ENCODE measurements around the gene PCDHGA8. TPM values are rescaled to one million over a fixed set of nuclear protein-coding genes. Genes with fewer than 3 reads are reported as not detected.

Gene PCDHGA8
- total RNA-seq, 1 donor from 2014 or later = 1.0 TPM

DNA sequence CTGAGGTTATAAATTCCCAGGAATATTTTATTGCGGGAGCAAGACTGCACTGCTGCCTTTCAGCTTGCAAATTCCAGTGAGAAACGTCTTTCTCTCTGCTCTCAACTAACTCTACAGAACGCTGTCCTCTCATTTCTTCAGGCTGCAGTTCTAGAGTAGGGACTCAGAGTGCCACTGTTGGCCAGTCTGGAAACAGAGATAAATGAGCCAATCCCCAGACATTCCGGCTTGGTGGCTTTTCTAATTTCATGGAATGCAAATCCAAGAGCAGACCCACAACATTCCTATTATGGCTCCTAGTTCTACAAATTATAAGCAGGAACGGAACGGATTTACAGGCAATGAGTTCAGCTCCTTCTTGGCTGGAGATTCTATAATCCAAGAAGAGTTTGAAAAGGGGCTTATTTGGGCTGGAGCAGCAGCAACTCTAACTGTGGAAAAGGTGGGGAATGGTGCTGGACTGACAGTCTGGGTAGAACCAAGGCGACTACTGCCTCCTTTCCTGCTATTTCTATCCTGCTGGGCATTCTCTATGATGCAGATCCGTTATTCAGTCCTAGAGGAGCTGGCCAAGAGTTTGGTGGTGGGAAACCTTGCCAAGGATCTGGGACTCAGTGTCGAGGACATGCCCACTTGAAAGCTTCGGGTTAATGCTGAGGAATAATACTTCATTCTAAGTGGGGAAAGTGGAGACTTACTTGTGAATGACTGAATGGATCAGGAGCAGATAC lies 47.1 kb downstream of the PCDHGA8 start:
- Histone ChIP-seq H3K27me3 (ENCODE audit: control insufficient read depth, insufficient read depth, low read length) (no peaks in the 10 kb centered on the region), H3K4me3 (ENCODE audit: low read depth, low read length) (no peak overlapping the region), H3K36me3 (ENCODE audit: control insufficient read depth, insufficient read depth, low read length) (no peaks in the 10 kb centered on the region)
- TF ChIP-seq, protein P1, sequence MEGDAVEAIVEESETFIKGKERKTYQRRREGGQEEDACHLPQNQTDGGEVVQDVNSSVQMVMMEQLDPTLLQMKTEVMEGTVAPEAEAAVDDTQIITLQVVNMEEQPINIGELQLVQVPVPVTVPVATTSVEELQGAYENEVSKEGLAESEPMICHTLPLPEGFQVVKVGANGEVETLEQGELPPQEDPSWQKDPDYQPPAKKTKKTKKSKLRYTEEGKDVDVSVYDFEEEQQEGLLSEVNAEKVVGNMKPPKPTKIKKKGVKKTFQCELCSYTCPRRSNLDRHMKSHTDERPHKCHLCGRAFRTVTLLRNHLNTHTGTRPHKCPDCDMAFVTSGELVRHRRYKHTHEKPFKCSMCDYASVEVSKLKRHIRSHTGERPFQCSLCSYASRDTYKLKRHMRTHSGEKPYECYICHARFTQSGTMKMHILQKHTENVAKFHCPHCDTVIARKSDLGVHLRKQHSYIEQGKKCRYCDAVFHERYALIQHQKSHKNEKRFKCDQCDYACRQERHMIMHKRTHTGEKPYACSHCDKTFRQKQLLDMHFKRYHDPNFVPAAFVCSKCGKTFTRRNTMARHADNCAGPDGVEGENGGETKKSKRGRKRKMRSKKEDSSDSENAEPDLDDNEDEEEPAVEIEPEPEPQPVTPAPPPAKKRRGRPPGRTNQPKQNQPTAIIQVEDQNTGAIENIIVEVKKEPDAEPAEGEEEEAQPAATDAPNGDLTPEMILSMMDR (IDR thresholded peaks at IDR 0.05; ENCODE audit: insufficient read depth, low read length, poor library complexity, severe bottlenecking) = no peak
- no peak for DNase-seq (ENCODE audit: low read depth)

DNA sequence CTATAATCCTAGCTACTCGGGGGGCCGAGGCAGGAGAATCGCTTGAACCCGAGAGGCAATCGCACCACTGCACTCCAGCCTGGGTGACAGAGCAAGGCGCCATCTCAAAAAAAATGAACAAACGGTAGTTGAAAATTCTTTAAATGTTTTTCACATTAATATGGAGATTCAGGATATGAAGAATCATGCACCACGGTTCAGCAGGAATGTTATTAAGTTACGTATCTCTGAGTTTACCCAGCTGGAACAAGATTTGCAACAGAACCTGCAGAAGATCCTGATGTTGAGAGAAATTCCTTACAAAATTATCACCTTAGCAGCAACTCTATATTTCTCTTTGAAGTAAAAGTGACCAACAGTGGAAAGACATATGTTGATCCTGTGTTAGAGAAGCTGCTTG lies 47.9 kb downstream of the PCDHGA8 start:
- DNase-seq (ENCODE audit: low read depth) = no peak
- TF ChIP-seq, protein P1 (IDR thresholded peaks at IDR 0.05; ENCODE audit: insufficient read depth, low read length, poor library complexity, severe bottlenecking) = no peak
- Histone ChIP-seq H3K4me3 (ENCODE audit: low read depth, low read length) (no peak overlapping the region), H3K27me3 (ENCODE audit: control insufficient read depth, insufficient read depth, low read length) (no peaks in the 10 kb centered on the region), H3K36me3 (ENCODE audit: control insufficient read depth, insufficient read depth, low read length) (no peaks in the 10 kb centered on the region)

DNA sequence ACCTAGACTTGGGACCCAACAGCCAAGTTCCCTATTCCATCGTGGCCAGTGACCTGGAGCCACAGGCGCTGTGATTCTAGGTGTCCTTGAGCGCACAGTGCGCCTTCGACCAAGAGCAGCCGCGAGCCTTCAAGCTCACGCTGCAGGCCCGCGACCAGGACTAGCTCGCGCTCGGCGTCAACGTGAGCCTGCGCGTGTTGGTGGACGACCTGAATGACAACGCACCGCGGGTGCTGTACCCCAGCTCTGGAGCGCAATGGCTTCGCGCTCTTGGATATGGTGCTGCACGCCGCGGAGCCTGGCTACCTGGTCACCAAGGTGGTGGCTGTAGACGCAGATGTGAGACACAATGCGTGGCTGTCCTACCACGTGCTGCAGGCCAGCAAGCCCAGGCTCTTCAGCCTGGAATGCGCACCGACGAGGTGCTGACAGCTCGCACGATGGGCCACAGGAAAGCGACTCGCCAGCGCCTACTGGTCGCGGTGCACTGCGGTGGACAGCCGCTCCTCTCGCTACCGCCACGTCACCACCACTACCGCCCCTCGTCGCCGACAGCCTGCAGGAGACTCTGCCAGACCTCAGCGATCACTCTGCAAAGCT lies 49.2 kb downstream of the PCDHGA8 start:
- H3K36me3 ChIP-seq (ENCODE audit: control insufficient read depth, insufficient read depth, low read length) = no peaks in the 10 kb centered on the region
- no peaks in the 10 kb centered on the region for H3K27me3 ChIP-seq (ENCODE audit: control insufficient read depth, insufficient read depth, low read length)

More for the DNA sequence above, 49.2 kb downstream of the PCDHGA8 start:
- TF ChIP-seq, protein P1 (IDR thresholded peaks at IDR 0.05; ENCODE audit: insufficient read depth, low read length, poor library complexity, severe bottlenecking) = no peak
- H3K4me3 ChIP-seq (ENCODE audit: low read depth, low read length) = no peak overlapping the region
- DNase-seq (ENCODE audit: low read depth) = no peak

Other genes with a start within 250 kb of the PCDHGA8 start
- gene PCDHB6, start 242.6 kb upstream of the PCDHGA8 start, total RNA-seq = 0.67 and 0.68 TPM in 2 replicates
- 0.96 and 1.5 TPM in 2 replicates for gene PCDHB7, start 220.0 kb upstream of the PCDHGA8 start, total RNA-seq
- 0.34 and 0.84 TPM in 2 replicates for gene PCDHB8, start 214.8 kb upstream of the PCDHGA8 start, total RNA-seq
- 0.92 and 1.4 TPM in 2 replicates for gene PCDHB16, start 210.2 kb upstream of the PCDHGA8 start, total RNA-seq
- 0.71 and 0.82 TPM in 2 replicates for gene PCDHB9, start 205.5 kb upstream of the PCDHGA8 start, total RNA-seq
- 1.6 and 3.4 TPM in 2 replicates for gene PCDHB10, start 200.3 kb upstream of the PCDHGA8 start, total RNA-seq
- gene PCDHB11, start 193.0 kb upstream of the PCDHGA8 start, total RNA-seq = 1.8 and 3.1 TPM in 2 replicates
- gene PCDHB12, start 183.9 kb upstream of the PCDHGA8 start, total RNA-seq = 1.2 and 1.6 TPM in 2 replicates
- gene PCDHB13, start 178.7 kb upstream of the PCDHGA8 start, total RNA-seq = 1.9 and 3.1 TPM in 2 replicates
- 1.5 and 2.9 TPM in 2 replicates for gene PCDHB14, start 169.3 kb upstream of the PCDHGA8 start, total RNA-seq
- gene PCDHB15, start 147.2 kb upstream of the PCDHGA8 start, total RNA-seq = 2.3 and 3.0 TPM in 2 replicates
- gene SLC25A2, start 88.6 kb upstream of the PCDHGA8 start, total RNA-seq = not detected in 2 replicates
- 72.6 and 78.0 TPM in 2 replicates for gene TAF7, start 71.8 kb upstream of the PCDHGA8 start, total RNA-seq
- gene PCDHGA1, start 62.1 kb upstream of the PCDHGA8 start, total RNA-seq = 0.67 and 0.68 TPM in 2 replicates
- gene PCDHGA2, start 53.9 kb upstream of the PCDHGA8 start, total RNA-seq = 2.8 and 2.9 TPM in 2 replicates
- gene PCDHGA3, start 48.8 kb upstream of the PCDHGA8 start, total RNA-seq = 2.4 and 2.6 TPM in 2 replicates
- 1.6 and 1.7 TPM in 2 replicates for gene PCDHGB1, start 42.5 kb upstream of the PCDHGA8 start, total RNA-seq
- 3.5 and 3.6 TPM in 2 replicates for gene PCDHGA4, start 37.6 kb upstream of the PCDHGA8 start, total RNA-seq
- gene PCDHGB2, start 32.6 kb upstream of the PCDHGA8 start, total RNA-seq = 1.2 and 1.9 TPM in 2 replicates
- gene PCDHGA5, start 28.5 kb upstream of the PCDHGA8 start, total RNA-seq = 0.58 and 1.5 TPM in 2 replicates
- gene PCDHGB3, start 22.4 kb upstream of the PCDHGA8 start, total RNA-seq = 1.3 and 3.6 TPM in 2 replicates
- gene PCDHGA6, start 18.7 kb upstream of the PCDHGA8 start, total RNA-seq = 1.7 and 3.1 TPM in 2 replicates
- gene PCDHGA7, start 9.9 kb upstream of the PCDHGA8 start, total RNA-seq = 2.2 and 3.1 TPM in 2 replicates
- gene PCDHGB4, start 4.9 kb upstream of the PCDHGA8 start, total RNA-seq = 6.4 and 9.2 TPM in 2 replicates
- gene PCDHGB5, start 5.3 kb downstream of the PCDHGA8 start, total RNA-seq = 18.6 and 19.3 TPM in 2 replicates
- 3.6 and 5.2 TPM in 2 replicates for gene PCDHGA9, start 10.1 kb downstream of the PCDHGA8 start, total RNA-seq
- gene PCDHGB6, start 15.4 kb downstream of the PCDHGA8 start, total RNA-seq = 3.4 and 3.6 TPM in 2 replicates
- gene PCDHGA10, start 20.4 kb downstream of the PCDHGA8 start, total RNA-seq = 5.5 and 6.0 TPM in 2 replicates
- gene PCDHGB7, start 25.0 kb downstream of the PCDHGA8 start, total RNA-seq = 14.0 and 14.1 TPM in 2 replicates
- gene PCDHGA11, start 28.4 kb downstream of the PCDHGA8 start, total RNA-seq = 6.7 and 7.4 TPM in 2 replicates
- gene PCDHGA12, start 37.9 kb downstream of the PCDHGA8 start, total RNA-seq = 2.1 and 3.6 TPM in 2 replicates
- gene PCDHGC3, start 83.3 kb downstream of the PCDHGA8 start, total RNA-seq = 41.9 and 47.3 TPM in 2 replicates
- 0.62 and 1.1 TPM in 2 replicates for gene PCDHGC4, start 92.4 kb downstream of the PCDHGA8 start, total RNA-seq
- 0.54 and 0.89 TPM in 2 replicates for gene PCDHGC5, start 96.4 kb downstream of the PCDHGA8 start, total RNA-seq
- gene DIAPH1, start 226.4 kb downstream of the PCDHGA8 start, total RNA-seq = 99.7 and 103 TPM in 2 replicates
- gene HDAC3, start 244.2 kb downstream of the PCDHGA8 start, total RNA-seq = 39.7 and 54.2 TPM in 2 replicates
- gene RELL2, start 244.4 kb downstream of the PCDHGA8 start, total RNA-seq = 7.8 and 12.6 TPM in 2 replicates

Data from kidney epithelial cell (primary cell).